Fibroblast of skin of right biceps (primary cell): ENCODE measurements around the gene CLEC2B.
A peak's percentile ranks its signal among the peaks of the same experiment; 100 is the strongest.

Experiments used
- DNase-seq: peaks from one replicate; pipeline ENCODE4 v3.0.0-alpha.2; 2013

CLEC2B gene

DNA sequence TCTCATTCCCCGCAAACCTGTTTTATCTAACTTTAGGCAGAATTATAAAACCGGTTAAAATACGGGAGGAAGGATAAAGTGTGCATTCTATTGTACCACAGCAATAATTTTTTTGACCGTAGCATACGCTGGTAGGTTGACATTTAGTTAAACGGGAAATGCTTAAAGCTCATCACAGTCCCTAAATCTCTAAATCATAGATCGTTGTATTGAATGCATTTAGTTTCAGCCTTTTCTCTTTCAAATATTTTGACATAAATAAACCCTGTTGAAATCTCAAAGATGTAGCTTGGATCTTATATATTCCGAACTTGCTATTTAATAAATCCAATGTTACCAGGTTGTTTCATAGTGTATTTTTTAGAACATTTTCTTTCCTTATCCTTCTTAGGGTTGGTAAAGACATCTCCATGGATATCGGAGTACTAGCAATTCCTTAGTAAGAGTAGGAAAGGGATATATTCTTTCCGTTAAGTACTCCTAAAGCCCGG lies 798 bp downstream of the CLEC2B start:
- DNase-seq, result no peak

DNA sequence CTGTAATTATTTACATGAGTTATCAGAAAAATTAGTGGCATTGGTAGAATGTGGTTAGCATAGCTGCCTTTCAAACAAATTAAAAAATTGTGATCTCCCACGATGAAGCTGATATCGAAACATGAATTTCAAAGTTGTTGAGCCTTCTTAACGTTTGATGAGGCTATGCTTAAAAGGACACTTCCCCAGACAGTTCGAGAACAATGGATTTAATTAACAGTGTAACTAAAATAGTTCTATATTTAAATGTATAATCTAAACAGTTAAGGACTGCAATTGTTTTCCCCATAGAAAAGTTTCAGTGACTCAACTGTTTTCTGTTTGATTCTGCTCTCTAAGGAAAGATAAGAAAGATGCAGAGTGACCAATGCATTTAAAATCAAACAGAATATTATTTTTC lies 1.6 kb downstream of the CLEC2B start:
- DNase-seq, result no peak

DNA sequence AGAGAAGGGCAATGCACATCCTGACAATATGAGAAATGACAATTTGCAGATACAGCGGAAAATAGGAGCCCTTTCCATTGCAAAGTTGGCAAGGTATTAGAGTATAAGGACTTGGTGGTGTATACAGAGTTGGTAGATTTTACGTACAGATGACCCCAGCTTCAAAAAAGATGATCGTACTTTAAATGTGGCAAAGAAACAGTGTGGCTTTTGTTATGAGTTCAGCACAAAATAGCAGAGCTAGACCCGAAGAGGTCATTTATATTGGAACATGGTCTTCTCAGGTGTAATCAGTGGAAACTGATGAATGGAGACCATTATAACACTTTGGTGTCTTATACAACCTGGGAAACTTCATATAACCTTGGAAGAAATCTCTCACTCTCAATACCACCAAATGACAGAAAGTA lies 2.3 kb downstream of the CLEC2B start:
- DNase-seq, result no peak

DNA sequence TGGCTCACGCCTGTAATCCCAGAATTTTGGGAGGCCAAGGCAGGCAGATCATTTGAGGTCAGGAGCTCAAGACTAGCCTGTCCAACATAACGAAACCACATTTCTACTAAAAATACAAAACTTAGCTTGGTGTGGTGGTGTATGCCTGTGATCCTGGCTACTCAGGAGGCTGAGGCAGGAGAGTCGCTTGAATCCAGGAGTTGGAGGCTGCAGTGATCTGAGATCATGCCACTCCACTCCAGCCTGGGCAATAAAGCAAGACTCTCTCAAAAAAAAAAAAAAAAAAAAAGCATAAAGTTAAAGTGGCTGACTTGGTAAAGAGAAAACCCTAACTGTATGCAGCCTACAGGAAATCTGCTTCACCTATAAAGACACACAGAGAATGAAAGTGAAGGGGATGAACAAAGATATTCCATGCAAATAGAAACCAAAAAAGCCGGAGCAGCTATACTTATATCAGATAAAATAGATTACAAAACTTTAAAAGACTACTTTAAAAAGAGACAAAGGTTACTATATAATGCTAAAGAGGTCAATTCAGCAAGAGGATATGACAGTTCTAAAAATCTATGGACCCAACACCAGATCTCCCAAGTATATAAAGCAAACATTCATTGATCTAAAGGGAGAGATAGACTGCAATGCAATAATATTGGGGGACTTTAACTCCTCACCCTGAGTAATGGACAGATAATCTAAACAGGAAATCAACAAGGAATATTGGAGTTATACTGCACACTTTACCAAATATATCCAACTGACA lies 4.1 kb downstream of the CLEC2B start:
- no peak for DNase-seq

DNA sequence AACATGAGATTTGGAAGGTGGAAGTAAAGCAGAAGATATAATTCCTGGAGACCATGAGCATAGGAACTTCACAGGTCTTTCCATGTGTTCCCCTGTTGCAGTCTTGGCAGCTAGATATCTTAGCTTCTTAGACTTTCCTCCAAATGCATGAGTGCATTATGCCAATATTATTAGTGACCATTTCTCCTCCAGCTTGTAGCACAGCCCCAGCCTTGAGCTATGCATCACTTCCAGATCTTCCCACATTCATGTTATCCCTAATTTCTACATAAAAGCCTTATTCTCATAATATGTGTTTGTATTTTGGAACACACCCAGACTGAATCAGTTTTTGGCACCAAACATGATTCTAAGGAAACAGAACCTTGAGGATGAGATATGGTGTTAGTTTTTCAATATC lies 11.0 kb downstream of the CLEC2B start:
- DNase-seq, result no peak

DNA sequence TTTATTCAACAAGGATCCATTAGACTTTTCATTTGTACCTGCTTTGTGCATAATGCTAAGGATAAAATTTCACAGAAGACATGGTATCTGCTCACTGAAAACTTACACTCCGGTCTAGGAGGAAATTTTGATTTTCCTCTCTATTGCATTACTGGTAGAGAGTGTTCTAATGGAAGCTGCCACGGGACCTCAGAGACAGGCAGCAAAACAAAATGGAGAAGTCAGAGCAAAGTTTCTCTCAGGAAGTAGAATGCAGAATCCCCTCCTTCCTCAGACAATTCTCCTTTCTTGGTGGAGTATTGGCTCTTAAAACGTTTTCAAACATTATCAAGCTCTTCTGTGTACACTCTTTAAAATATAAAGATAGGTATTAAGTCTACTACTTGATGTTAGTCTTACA lies 12.3 kb downstream of the CLEC2B start:
- no peak for DNase-seq

DNA sequence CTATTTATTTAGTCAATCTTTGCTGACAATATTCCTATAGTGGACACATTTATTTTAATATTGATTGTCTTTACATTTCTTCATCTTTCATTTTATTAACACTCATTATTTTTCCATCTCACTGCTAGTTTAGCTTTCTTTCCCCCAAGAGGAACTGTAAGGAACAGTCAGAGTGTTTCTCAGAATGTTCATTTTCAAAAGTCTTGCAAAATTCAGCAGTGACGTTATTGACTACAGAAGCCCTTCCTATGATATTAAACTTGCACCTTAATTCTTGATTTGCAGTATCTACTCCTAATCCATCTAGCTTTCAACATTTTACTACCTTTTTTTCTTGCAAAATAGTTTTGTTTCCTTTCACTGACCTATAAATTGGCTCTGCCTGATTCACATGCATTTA lies 13.0 kb downstream of the CLEC2B start:
- no peak for DNase-seq

DNA sequence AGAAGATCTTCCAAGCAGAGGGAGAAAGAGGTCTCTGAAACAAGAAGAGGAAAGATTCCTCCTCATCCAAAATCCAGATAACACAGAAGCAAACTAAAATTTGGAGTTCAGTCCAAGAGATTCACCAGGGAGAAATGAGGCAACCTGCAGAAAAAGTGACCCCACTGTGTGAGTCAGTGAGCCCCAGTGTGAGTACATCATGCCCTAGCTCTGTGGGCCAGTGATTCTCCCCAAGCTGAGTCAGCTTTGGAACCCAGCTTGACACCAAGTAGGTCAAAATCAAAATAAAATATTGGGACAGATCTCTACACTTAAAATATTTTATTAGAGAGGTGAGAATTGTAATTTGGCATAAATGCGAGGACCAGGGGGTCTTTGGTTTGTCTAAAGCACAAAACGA lies 17.2 kb downstream of the CLEC2B start:
- DNase-seq, result no peak

DNA sequence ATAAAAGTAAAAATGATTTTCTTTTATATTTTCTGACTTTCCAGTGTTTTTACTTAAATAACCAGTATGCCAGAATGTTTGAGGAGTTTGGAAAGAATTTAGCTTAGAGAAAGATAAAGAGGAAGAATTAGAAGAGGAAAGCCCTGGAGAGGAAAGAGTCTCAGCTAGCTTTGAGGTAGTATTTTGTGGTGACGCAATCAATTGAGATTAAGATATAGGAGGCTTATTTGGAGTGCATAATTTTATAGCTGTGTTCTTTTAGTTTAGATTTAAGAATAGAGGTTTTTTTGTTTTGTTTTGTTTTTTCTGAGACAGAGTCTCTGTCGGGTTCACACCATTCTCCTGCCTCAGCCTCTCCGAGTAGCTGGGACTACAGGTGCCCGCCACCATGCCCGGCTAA lies 18.1 kb downstream of the CLEC2B start:
- no peak for DNase-seq

DNA sequence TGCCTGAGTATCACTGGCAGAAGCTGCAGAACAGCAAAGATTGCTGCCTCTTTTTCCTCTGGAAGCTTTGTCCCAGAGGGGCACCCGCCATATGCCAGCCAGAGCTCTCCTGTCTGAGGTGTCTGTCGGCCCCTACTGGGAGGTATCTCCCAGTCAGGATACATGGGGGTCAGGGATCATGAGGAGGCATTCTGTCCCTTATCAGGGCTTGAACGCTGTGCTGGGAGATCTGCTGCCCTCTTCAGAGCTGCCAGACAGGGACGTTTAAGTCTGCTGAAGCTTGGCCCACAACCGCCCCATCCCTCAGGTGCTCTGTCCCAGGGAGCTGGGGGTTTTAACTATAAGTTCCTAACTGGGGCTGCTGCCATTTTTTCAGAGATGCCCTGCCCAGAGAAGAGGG lies 20.3 kb downstream of the CLEC2B start:
- no peak for DNase-seq

DNA sequence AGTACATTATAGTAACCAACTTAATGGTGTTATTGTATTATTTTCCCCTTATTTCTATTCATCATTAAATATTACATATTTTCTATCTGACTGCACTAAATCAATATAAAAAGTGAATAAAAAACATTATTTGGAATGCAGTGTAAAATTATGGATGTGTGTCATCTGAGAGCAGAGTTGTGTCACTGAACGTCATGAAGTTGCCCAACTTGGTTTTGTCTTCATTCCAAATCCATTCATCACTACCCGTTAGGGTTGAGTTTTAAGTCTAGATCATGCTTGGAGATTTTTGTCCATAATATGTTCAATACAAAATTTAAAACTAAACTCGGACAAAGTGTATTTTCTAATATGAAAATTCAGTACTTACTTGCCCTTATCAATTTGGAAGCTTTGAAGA lies 25.7 kb downstream of the CLEC2B start:
- DNase-seq, result no peak

DNA sequence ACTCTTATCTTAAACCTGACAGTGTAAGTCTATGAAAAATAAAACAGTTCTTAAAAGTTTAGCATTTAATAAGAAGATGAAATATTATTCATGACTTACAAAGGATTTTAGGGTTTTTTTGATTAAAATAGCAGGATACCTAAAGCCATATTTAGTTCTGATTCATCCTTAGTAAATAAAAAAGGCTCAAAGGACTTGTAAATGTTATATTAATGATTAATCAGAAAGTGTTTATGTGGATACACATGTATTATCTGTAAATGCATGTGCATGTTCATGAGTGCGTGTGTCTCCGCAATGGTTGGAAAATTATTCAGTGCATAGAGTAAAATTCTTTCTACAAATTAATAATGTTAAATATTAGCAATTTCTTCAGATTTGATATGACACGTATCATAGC lies 37.4 kb downstream of the CLEC2B start:
- DNase-seq, result no peak

DNA sequence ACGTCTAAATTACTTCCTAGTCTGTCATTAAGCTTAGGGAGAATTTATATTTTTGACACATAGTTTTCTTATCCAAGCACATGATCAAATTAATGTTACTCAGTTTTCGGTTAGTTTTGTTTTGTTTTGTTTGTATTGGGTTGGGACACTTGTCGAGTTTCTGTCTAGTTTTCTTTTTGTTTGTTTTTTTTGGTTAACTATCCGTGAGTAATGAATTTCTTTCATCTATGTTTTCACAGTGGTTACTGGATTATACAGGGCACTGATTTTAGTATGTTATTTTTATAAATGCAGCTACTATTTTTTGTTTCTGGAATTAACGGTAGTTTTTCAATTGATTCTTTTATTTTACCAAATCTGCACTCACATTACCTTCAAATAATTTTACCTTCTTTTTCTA lies 39.2 kb downstream of the CLEC2B start:
- DNase-seq, result no peak

DNA sequence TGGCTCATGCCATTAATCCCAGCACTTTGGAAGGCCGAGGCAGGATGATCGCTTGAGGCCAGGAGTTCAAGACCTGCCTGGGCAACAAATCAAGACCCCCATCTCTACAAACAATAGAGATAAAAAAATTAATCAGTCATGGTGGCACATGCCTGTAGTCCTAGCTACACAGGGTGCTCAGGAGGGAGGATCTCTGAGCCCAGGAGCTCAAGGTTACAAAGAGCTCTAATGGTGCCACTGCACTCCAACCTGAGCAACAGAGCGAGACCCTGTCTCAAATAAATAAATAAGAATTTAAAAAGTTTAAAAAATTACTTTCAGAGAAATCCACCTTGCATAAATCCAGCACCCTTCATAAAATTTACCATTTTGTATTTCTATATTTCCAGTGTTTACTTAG lies 39.7 kb downstream of the CLEC2B start:
- no peak for DNase-seq

DNA sequence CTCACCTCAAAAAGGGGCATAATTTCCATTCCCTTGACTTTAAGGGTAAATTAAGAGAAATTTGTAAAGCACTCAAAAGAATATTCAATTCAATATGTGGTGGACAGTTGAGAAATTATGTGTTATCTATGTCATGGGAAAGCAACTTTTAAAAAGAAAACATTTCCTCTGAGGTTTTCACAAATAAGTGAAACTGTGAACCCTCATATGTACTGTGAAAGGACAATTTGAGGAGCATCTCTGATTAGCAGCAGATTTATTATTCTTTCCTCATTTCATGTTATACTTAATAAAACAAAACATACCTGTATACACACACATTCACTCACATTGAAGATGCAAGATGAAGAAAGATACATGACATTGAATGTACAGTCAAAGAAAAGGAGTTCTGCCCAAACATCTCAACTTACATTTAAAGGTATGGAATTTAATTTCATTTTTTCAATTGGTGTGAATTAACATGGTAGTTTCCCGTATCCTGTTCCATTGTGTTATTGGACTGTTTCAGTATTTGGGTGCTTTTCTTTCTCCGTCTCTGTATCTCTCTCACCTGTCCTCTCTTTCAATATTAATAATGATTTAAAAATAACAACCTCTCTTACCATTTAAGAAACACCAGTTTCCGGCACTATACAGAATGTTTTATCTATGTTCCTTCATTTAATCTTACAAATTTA lies 41.8 kb downstream of the CLEC2B start, which contains the start of gene KLRF1:
Gene KLRF1 (plus strand): TSS at position 273 of the 680 bp plus-strand sequence. CDS start 64 bp downstream, at position 337.
- DNase-seq, result no peak

DNA sequence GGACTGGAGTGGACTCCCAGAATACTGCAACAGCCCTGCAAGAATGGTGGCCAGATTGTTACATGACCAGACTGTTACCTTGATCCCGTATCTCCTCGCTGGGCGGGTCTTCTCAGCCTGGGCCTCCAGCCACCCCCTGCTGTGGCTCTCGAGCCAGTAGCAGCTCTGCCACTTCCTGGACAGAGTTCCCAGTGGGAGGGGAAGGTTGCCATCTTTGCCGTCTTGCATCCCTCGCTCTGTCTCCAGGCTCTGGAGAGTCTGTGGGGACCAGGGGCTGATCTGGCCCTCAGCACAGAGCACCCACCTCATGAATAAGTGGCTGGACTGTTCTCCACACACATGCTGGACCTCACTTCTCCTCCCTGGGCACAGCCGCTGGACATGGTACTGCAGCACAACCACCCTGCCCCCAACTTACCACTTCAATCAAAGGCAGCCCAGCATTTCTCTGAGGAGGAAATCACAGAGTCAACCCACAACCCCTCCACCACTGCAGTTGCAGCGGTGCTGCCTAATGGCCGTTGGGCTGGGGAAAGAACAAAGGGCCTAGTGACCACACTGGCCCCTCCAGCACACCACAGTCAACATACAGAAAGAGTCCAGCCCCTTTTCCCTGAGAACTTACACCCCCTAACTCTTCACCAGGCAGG lies 48.7 kb downstream of the CLEC2B start:
- DNase-seq, result no peak

DNA sequence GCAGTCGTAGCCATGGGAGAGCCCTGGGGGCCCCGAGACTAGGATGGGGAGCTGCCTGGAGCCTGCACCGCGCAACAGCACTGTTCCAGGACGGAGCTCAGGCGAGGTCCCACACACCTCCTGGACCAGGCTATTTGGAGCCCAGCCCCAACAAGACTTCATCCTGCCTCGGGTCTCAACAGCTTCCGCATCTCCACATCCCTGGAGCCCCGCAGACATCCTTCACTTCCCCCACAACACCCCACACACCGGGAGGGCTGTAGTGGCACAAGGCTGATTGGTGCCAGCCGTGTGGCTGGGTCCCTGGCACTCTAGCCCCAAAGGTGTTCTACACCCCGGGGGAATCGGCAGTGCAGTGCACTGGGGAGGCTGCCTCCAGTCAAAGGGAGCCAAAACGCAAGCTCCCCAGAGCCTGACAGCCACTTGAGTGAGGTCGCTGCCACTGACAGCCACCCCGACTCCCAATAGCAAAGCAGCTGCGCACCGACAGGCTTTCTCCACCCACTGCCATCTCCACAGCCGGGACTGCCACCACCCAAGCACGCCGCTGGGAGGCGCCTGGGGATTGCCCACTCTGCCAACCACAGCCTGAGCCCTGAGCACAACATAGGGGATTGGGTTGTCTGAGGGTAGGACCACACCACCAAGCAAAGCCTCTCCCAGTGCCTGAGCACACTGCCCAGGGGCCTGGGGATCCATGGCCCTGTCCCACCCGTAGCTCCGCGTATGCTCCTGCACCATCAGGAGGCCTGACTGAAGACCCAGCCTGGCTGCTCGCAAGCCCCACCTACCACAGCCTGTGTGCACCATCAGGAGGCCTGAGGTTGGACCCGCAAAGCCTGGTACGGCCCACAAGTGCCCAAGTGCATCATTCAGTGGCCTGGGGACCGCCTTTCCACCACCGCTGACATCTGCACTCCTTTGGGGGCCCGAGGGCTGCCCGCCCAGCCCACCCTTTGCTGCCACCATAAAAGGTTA lies 55.0 kb downstream of the CLEC2B start:
- DNase-seq, result peak; percentile 30

DNA sequence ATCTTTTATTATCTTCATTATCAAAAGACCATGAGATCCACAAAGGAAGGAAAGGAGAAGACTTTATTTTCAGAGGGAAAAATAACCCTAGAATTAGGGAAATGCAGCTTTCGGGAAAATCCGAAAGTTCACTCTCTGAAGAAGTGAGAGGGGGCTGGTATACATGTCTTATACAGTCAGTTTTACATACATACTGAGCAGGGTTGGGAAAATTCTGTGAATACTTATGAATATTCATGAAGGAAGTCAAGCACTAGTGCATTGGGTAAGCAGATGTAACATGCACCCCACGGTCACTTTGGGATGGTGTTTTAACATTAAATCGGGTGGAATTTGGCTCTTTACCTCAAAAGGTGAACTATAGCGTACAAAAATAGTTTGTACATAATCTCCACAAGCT lies 57.5 kb downstream of the CLEC2B start:
- no peak for DNase-seq

DNA sequence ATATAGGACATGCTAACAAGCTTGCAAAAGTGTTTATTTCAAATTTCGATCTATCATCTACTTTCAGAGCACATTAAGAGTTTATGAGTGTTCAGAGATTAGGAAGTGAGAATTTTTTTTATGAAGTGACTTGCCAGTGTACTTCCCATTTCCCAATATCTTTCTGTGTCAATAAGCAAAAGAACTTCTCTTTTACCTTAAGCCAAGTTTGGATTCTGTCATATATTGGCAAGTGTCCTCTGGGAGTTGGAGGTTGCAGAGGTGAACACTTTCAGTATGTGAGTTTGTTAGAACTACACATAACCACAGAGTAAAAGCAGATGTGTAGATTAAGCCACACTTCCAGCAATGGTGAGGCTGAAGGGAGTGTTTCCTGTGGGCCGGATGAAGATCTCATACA lies 58.5 kb downstream of the CLEC2B start:
- DNase-seq, result no peak

DNA sequence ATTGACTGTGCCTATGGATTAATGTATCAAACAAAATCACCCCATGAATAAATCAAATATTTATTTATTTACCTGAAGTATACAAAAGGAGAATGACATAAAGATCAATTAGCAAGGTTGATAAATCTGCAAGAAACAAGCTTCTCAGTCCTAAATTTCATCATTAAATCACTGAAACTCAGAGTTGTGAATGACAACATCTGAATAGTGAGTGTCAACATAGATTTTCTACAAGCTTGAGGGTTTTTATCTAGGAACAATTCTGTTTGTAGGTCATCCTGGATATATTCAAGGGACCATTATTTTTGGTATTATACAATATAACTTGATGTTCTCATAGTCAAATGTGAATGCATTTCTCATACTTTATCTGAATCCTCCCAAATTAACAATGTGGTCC lies 59.3 kb downstream of the CLEC2B start:
- no peak for DNase-seq

DNA sequence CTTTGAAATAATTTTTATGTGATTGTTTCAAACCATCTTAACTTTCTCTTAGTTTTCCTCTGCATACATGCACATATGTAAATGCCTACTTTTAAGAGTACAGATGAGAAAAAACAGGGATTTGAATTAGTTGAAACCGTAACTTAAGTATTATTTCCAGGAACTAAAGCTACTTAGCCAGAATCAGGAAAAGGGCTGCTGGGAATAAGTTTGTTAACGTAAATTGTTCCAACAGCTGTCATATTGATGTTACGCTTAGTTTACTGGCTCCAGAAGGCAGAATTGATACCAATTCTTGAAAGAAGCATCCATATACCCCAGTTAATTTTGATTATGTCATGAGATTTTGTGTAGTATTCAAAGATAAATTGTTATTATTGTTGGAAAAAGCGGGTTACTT lies 59.8 kb downstream of the CLEC2B start:
- no peak for DNase-seq

DNA sequence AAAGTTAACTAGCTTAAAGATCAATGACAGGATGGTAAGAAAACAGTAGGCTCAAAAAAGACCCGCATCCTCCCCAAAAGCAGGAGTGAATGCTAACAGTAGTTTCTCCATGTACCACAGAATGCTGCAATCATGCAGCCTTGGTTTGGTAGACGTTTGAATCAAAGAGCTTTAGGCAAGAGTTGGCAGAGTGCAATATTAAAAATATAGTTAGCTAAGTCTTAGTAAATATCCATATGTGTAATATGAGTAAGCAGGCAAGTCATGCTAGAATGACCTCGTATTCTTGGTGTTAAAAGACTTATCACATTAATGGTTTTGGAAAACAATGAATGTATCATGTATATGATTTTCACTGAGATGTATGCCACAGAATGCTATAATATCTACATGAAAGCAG lies 60.6 kb downstream of the CLEC2B start:
- no peak for DNase-seq

DNA sequence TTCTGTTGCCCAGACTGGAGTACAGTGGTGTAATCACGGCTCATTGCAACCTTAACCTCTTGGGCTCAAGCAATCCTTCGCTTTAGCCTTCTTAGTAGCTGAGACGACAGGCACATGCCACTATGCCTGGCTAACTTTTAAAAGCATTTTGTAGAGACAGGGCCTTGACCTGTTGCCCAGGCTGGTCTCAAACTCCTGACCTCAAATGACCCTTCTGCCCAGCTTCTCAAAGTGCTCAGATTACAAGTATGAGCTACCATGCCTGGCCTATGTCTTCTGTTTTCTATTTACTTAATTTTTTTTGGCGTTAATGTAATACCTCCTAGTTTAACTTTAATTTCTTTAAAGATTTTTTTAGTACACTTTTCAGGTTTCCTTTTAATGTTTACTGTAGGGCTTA lies 62.4 kb downstream of the CLEC2B start:
- DNase-seq, result no peak
